Testis (tissue), 3 donors: ENCODE results near the gene IRAK1. TPM values are rescaled to one million over a fixed set of nuclear protein-coding genes. Genes with fewer than 3 reads are reported as not detected.

ENCODE experiments used
- DNase-seq: peaks from one replicate; pipeline ENCODE4 v3.0.0-alpha.2; 2019
- H3K27ac ChIP-seq, 2 donors: fragments of 200-600 bp; sonication (generic); one replicate each; pipeline ENCODE4 v1.5.1; 2019
- H3K27me3 ChIP-seq: fragments of 200-600 bp; sonication (generic); one replicate; pipeline ENCODE4 v1.5.1; 2019
- H3K36me3 ChIP-seq: fragments of 200-600 bp; sonication (generic); one replicate; pipeline ENCODE4 v1.5.1; 2017; ENCODE audit warnings: low read depth; ENCODE audit errors: missing control alignments
- H3K4me1 ChIP-seq: fragments of 200-600 bp; sonication (generic); one replicate; pipeline ENCODE4 v1.5.1; 2019
- H3K4me3 ChIP-seq, 2 donors: fragments of 200-600 bp; sonication (generic); one replicate each; pipeline ENCODE4 v1.5.1; 2017 to 2019
- H3K9me3 ChIP-seq: fragments of 200-600 bp; sonication (generic); one replicate; pipeline ENCODE4 v1.5.1; 2017
- POLR2A ChIP-seq: fragments of 450-650 bp; IDR thresholded peaks from one replicate; pipeline ENCODE4 v1.6.1; 2017; ENCODE audit warnings: antibody characterized with exemption, mild to moderate bottlenecking, moderate library complexity
- WGBS, 2 donors: methylation state at CpG; one replicate each; pipeline ENCODE4 v1.1.5; 2018; 5-methylcytosine and 5-hydroxymethylcytosine counted together
- intact Hi-C: fragments of 100-400 bp; cut with DNase I; formaldehyde crosslinking; loops from one replicate; pipeline ENCODE4 v1.15.1; 2023; ENCODE audit warnings: low total_unique reads
- polyA plus RNA-seq: library from polyadenylated mRNA; stranded (reverse); fragments of 350-450 nt; fragmentation: Illumina TruSeq; extraction: RNeasy Lipid Tissue Mini Kit (QIAGEN cat#74804); gene quantifications from one replicate; pipeline ENCODE4 v1.2.3, GENCODE V29; 2014; ENCODE audit warnings: low read depth, low replicate concordance; ENCODE audit not compliant: insufficient read depth
- total RNA-seq, 2 donors: library from RNA; depleted of rRNA; stranded (reverse); fragments of >200 nt; gene quantifications; one replicate each; pipeline ENCODE4 v1.2.3, GENCODE V29; 2016
- TF ChIP-seq, protein P1 (sequence below), 3 experiments: fragments of 450-650 bp in 2 of 3; fragments of 200-600 bp in 1 of 3; sonication (generic) in 1 of 3; IDR thresholded peaks; one replicate each; pipeline ENCODE4 v1.5.1; 2016 to 2019; ENCODE audit warnings: antibody characterized with exemption in 3 of 3, mild to moderate bottlenecking in 2 of 3, moderate library complexity in 1 of 3

IRAK1 gene
- total and polyA plus RNA-seq, 3 donors from 2014 or later, result 48.6 to 90.8 (median 77.6) TPM

DNA sequence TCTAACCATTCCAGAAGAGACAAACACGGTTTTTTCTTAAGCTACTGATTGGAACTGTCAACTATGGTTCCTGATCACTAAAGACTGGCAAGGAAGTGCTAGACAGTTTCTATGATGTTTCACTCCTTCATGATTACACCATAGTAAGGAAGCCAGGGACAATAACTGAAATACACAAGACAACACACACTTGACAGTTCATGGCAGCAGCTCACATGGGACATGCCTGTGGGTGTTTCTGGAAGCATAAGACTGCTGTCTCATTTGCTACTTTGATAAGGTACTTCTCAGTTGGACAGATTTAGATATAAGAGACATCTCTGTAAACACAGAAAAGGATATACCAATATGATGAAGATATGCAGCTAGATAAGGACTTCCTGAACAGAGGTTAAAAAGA is 8.3 kb upstream of the IRAK1 start:
- H3K36me3 ChIP-seq, result no peaks in the 10 kb centered on the region
- WGBS, 2 donors, result 58 to 80% methylated on average over 1 of the region's 1 CpG
- TF ChIP-seq, protein P1, sequence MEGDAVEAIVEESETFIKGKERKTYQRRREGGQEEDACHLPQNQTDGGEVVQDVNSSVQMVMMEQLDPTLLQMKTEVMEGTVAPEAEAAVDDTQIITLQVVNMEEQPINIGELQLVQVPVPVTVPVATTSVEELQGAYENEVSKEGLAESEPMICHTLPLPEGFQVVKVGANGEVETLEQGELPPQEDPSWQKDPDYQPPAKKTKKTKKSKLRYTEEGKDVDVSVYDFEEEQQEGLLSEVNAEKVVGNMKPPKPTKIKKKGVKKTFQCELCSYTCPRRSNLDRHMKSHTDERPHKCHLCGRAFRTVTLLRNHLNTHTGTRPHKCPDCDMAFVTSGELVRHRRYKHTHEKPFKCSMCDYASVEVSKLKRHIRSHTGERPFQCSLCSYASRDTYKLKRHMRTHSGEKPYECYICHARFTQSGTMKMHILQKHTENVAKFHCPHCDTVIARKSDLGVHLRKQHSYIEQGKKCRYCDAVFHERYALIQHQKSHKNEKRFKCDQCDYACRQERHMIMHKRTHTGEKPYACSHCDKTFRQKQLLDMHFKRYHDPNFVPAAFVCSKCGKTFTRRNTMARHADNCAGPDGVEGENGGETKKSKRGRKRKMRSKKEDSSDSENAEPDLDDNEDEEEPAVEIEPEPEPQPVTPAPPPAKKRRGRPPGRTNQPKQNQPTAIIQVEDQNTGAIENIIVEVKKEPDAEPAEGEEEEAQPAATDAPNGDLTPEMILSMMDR (IDR thresholded peaks at IDR 0.05), result no peak
- peaks cover 4% of the 10 kb centered on the region for H3K4me1 ChIP-seq
- no peak for DNase-seq
- no peak overlapping the region for H3K27ac ChIP-seq
- intact Hi-C loops, result no loop called here
- H3K27me3 ChIP-seq, result no peaks in the 10 kb centered on the region
- H3K4me3 ChIP-seq, result no peak overlapping the region
- no peaks in the 10 kb centered on the region for H3K9me3 ChIP-seq

DNA sequence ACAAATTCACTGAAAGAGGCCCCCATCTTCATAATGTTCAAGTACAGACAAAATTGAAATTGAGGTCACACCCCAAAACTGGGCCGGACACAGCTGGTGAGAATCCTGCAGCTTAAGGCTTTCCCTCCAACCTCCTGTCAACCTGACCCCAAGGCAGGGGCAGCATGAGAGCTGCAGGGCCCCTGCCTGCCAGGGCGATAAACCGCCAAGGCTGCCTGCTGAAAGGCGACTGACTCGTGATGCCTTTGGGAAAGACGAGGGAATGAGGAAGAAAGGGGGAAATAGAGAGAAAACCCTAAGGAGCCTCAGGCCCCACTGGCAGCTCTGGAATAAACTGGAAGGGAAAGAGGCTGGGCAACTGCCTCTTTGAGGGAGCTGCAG is 7.3 kb upstream of the IRAK1 start:
- DNase-seq, result no peak
- H3K27ac ChIP-seq, result no peak overlapping the region
- H3K9me3 ChIP-seq, result no peaks in the 10 kb centered on the region
- no peaks in the 10 kb centered on the region for H3K36me3 ChIP-seq
- WGBS, 2 donors, result 68% methylated on average over 6 of the region's 6 CpGs; no CpG with 5 or more reads in 1 of the 2 donors
- intact Hi-C loops, result no loop called here
- no peak for TF ChIP-seq POLR2A
- TF ChIP-seq, protein P1 (IDR thresholded peaks at IDR 0.05), result no peak
- H3K4me3 ChIP-seq, result no peak overlapping the region
- no peaks in the 10 kb centered on the region for H3K27me3 ChIP-seq
- H3K4me1 ChIP-seq, result peaks cover 4% of the 10 kb centered on the region

DNA sequence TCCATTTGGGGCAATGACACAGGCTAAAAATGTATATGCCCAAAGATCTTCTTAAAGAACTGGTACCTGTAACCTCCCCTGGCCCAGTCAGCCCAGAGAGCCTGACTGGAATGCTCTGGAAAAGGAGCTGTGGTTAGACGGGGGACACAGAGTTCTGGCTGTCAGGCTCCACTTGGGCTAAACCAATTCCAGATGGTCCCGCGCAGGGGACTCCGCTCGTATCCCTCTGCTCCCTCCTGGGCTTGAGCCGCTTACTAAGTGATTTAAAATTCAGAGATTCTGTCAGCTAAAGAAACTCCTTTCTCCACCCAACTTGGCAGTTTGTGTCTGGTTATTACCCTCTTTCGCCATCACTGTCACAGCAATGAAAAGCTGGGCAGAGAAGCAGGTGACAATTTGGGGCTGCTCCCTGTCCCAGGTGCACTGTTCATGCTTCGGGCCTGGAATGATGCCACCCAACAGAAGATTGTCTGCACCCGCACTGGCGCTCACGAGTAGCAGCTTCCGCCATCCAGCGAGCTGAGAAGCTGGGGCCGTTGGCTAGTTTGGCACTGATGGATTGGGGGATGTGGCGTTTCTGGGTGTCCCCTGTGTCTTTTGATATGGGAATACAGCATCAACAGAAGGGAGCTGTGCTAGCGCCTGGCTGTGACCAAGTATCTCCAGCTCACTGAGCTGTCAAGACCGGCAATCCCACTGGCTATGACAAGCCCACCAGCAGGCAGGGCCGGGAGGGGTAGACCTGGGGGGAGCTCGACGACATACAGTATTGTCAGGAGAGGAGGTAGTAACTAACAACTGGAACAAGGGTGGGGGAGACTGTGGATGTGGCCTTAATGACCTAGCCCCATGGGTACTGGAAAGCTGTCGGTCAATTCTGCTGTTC is 6.7 kb upstream of the IRAK1 start:
- WGBS, 2 donors, result 77 to 93% methylated on average over 4 to 21 of the region's 21 CpGs
- H3K9me3 ChIP-seq, result no peaks in the 10 kb centered on the region
- H3K4me1 ChIP-seq, result peaks cover 5% of the 10 kb centered on the region
- no peak for DNase-seq
- no peaks in the 10 kb centered on the region for H3K27me3 ChIP-seq
- intact Hi-C loops, result no loop called here
- no peak overlapping the region for H3K27ac ChIP-seq
- H3K4me3 ChIP-seq, result no peak overlapping the region
- TF ChIP-seq POLR2A, result no peak
- TF ChIP-seq, protein P1 (IDR thresholded peaks at IDR 0.05), result no peak
- H3K36me3 ChIP-seq, result no peaks in the 10 kb centered on the region

DNA sequence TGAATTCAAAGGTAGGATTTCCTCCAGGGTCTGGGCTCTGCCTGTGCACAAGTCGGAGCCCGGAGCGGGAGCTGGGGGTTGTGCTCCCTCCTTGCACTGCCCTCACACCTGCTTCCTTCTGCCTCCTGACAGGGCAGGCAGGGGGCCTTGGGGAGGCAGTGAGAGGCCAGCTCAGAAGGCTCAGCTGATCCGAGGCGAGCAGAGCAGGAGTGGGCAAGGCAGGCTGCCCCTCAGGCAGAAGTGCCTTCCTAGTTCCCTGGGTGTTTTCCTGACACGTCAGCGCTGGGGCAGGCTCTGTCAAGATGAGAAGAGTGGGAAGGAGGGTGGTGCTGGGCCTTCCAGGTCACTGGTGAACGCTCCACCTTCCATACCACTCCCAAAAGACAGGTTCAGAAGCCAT is 5.5 kb upstream of the IRAK1 start:
- WGBS, 2 donors, result 73% methylated on average over 8 of the region's 8 CpGs; no CpG with 5 or more reads in 1 of the 2 donors
- H3K4me1 ChIP-seq, result peaks cover 10% of the 10 kb centered on the region
- DNase-seq, result no peak
- H3K27ac ChIP-seq, result no peak overlapping the region
- H3K9me3 ChIP-seq, result no peaks in the 10 kb centered on the region
- intact Hi-C loops, result no loop called here
- no peaks in the 10 kb centered on the region for H3K36me3 ChIP-seq
- TF ChIP-seq, protein P1 (IDR thresholded peaks at IDR 0.05), result no peak
- no peak for TF ChIP-seq POLR2A
- no peaks in the 10 kb centered on the region for H3K27me3 ChIP-seq
- H3K4me3 ChIP-seq, result no peak overlapping the region

DNA sequence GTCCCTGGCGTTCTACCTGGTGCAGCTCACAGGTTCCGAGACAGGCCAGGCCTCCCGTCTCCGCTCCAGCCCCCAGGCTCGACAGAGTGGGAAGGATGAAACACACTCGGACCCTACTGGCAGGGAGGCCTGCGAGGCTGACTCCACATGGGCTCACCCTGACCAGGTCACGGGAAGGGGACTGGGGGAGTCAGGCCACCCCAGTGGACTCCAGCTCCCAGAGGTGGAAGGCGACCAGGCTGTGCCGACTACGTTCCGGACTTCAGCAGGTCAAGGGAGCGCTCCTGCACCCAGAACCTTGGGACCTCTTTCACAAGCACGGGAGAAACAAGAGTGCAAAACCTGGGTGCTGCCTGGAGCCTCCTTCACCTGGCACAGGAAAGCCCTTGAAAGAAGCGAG is 4.6 kb upstream of the IRAK1 start:
- H3K4me1 ChIP-seq, result peaks cover 10% of the 10 kb centered on the region
- TF ChIP-seq, protein P1 (IDR thresholded peaks at IDR 0.05), result no peak
- no peak for TF ChIP-seq POLR2A
- no peak overlapping the region for H3K4me3 ChIP-seq
- intact Hi-C loops, result no loop called here
- 77 to 100% methylated on average over 1 to 11 of the region's 15 CpGs for WGBS, 2 donors
- no peak overlapping the region for H3K27ac ChIP-seq
- H3K27me3 ChIP-seq, result no peaks in the 10 kb centered on the region
- H3K36me3 ChIP-seq, result no peaks in the 10 kb centered on the region
- no peaks in the 10 kb centered on the region for H3K9me3 ChIP-seq
- no peak for DNase-seq
